HG02884 (cell line): Measurements from ENCODE around the gene HELT.

Experiments used
- ATAC-seq: cut with Tn5 transposase; IDR thresholded peaks from one replicate; pipeline ENCODE4 v1.9.1; 2021; ENCODE audit warnings: mild to moderate bottlenecking, moderate library complexity; ENCODE audit not compliant: unreplicated experiment

The HELT gene

DNA sequence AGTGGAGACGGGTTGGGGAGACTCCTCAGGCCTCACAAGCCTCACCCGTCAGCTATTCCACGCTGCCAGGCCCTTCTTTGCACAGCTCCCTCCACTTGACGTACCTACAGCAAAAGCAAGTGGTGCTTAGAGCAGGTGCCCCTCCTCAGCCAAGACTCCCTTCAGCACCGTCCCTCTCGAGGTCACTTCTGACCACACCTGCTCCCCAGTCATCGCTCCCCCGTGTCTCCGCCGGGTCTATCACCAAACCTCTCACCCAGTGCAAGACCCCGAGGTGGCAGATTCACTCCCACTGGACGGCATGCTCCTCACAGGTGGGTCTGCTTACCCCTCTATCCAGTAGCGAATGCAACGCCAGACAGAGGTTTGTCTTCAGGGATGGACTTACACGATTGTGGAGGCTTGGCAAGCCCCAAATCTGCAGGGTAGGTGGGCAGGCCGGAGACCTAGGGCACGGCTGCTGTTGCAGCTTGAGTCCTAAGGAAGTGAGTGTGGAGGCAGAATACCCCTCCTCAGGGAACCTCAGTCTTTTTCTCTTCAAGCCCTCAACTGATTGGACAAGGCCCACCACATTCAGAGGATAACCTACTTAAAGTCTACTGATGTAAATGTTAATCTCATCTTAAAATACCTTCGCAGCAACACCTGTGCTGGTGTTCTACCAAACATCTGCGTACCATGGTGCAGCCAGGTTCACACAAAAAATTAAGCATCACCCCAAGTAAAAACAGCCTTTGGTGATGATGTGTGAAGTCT, 14.5 kb upstream of the HELT start:
- ATAC-seq: no peak

DNA sequence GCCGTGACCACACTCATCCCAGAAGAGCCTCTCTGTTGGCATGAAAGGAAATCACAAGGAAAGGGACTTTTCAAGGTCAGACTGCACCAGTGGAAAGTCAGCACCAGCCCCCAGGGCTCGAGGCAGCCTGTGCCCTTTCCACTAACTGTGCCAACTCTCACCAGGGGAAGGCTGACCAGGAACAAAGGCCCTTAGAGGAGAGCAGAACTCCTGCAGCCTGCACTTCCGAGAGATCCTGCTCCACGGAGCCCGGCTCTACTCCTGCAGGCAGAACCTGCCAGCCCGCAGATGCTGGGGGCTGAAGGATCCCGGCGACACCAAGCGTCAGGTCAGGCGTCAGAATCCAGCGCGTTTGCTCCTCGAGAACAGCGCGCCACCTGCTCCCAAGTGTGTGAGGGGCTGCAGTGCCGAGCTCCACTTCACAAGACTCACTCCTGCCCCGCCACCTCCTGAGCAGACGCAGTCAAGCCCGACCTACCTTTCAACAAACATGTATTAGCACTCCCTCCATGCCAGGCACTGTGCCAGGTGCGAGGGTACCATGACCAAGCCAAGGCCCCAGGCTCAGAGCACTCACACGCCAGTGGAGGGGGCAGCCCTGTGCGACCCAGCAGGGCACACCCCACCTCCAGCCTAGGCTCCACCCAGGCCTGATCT, 13.6 kb upstream of the HELT start:
- ATAC-seq: peak; percentile 41

DNA sequence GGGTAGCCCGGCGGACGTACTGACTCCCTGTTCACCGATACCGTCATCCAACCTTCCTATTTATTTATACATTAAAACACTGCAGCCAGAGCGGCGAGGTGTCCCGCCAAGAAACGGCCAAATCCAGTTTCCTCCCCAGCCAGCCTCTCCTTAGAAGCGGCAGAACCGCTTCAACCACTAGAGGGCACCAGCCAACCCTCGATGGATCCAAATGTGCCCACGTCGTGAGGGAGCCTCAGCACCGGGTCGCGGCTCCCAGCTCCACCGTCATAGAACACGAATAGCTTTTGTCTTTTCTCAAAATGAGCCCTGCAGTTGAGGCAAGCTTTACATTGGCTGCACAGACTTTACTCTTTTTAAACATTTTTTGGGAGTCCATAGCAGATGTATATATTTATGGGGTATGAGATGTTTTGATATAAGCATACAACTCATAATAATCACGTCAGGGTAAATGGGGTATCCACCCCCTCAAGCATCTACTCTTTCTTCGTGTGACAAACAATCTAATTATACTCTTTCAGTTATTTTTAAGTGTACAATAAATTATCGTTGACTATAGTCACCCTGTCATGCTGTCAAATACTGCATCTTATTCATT, 13.0 kb upstream of the HELT start:
- peak; percentile 85 for ATAC-seq

DNA sequence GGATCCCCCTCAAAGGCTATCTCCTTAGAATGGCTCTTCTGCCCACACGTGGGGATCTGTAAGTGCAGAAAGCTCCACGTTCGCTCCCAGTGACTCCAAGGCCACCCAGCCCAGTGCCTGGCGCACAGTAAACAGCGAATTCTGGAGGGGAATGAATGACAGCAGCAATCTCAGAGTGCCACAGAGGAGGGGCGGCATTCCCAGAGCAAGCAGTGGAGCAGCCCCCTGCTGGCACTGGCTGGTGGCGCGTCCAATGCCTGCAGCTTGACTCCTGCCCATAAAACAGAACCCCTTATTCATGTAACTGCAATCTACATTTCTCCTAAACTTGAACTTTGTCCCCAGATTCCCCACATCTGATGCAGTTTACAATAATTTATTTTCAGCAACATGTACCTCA, 6.9 kb upstream of the HELT start:
- ATAC-seq: no peak

DNA sequence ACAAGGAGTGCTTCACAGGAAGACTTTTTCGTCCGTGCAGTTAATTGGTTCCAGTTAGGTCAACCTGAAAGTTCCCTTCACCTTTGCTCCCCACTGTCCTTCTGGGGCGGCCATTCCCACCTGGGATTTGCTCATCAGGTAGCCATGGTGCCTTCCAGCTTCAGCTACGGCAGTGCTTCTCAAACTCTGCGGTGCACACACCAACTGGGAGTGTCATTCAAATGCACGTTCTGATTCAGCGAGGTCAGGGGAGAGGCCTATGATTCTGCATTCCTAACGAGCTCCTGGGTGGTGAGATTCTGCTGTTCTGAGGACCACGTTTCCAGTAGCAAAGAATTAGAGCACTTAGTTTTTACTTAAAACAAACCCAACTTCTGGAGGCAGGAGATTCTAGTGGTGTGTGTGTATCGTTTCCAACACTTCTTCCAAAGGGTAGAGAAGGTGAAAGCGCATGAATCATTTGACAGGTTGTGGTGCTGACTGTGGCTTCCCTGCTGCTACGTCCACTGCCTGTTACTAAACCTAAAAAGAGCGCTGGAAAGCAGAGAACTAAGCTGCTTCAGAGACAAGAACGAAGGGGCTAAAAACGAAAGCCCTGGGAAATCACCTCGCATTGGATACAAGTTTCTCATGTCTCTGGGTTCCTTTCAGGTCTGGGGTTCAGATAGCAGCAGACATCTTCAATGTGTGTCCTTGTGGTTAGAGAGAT, 4.7 kb upstream of the HELT start:
- ATAC-seq: no peak

DNA sequence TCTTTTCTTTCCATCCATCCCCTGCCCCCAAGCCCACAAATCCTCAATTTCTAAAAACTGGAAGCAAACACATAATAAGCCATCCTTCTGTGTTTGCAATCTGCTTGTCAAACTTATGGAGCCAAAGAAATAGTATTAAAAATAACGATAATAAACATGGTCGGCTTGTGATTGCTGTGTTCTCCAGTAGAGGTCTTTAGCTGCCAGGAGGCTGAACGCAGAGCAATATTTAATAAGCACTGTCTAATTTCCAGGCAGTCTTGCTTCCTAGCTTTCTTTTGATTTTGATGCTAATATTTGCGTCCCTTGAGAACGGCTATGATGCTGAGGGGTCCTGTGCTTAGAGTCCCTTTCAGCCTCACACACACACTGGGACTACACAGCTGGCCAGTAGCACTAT, 3.2 kb upstream of the HELT start:
- no peak for ATAC-seq

DNA sequence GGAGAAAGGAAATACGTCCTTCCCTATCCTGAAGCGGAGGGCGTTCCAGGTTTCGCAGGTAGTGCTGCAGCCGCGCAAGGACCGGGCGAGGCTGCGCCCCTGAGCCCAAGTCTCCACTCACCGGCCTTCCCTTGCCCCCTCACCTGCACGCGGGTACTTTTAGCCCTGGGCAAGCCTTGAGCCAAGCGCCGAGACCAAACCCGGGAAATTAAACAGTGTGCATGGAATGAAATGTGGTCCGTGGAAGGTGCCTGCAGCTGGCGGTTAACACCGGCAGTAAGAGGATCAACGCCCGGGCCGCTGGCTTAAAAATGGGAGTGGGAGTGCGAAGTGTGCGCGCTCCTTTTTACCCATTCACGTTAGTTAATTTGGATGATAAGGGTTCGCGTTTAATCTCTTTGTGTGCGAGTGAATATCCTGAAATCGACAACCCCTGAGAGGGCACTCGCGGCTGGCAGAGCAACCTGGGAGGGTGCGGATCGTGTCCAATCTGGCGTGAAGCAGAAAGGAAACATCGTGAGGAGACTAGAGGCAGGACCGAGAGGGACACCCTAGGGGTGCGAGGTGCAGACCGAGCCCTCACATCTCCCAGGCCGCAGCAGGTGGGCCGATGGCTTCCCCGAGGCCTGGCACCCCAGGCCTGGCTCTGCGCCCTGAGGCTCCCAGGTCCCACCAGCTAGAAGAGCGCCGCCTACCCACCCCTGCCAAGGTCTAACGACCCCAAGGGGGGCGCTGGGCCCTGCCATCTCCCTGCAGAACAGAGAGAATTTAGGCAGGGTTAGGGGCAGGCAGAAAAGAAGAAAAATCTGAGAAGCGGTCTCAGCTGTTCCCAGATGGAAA, 2.0 kb upstream of the HELT start:
- no peak for ATAC-seq

DNA sequence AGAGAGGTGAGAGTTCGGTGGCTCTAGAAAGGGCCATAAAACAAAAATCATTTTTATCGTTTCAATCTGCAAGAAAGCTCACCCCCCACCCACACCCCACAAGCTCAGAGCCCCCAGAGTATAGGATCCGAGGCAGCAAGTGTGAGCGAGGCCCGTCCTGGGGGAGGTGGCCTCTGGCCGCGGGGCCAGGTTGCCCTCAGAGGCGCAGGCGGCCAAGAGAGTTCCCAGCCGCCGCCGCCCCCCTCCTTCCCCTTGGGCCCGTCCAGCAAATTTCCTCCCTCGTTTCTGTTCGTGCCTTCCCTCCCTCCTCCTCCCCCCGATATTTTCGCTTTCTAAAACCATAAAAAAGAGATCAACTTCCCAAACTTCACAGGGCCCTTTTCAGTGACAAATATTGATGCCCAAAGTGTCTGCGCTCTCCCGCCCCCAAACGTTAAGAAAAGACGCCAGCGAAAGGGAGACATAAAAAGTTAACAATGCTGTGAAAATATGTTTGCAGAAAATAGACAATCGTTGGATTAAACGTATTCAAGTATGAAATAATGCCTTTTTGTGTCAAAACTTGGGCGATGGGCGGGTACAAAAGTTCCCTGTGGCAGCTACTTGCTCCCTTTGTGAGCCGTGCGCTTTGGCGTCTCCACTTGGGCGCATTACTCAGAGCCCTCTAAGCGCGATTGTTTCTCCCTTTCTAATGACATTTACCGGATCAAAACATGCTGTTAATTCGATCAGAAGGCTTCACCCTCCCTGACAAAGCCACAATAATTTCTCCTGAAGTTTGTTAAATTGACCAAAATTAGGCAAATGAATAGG, 1.1 kb upstream of the HELT start:
- no peak for ATAC-seq

DNA sequence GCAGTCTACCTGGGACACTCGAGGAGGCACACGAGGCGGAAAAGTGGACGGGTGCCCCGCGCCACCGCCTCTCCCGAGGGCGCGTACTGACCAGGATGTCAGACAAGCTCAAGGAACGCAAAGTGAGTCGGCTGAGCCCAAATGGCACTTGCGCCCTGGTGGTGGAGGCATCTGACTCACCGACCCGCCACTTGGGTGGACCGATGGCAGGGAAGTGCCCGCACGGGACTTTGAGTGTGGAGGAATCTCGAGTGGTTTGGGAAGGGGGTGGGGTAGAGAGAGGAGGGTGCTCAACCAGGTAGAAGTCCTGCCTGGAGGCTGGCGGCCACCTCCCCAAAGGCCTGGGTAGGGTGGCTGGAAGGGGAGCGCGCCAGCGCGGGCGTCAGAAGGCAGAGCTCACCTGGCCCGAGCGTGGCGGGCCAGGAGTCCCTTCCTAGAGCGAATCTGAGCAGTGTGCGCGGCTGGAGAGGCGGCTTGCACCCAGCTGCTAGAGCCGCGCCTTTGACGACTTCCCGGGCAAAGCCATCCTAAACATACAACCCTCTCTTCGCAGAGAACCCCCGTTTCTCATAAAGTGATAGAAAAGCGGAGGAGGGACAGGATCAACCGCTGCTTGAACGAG, 655 bp downstream of the HELT start:
- ATAC-seq: no peak

DNA sequence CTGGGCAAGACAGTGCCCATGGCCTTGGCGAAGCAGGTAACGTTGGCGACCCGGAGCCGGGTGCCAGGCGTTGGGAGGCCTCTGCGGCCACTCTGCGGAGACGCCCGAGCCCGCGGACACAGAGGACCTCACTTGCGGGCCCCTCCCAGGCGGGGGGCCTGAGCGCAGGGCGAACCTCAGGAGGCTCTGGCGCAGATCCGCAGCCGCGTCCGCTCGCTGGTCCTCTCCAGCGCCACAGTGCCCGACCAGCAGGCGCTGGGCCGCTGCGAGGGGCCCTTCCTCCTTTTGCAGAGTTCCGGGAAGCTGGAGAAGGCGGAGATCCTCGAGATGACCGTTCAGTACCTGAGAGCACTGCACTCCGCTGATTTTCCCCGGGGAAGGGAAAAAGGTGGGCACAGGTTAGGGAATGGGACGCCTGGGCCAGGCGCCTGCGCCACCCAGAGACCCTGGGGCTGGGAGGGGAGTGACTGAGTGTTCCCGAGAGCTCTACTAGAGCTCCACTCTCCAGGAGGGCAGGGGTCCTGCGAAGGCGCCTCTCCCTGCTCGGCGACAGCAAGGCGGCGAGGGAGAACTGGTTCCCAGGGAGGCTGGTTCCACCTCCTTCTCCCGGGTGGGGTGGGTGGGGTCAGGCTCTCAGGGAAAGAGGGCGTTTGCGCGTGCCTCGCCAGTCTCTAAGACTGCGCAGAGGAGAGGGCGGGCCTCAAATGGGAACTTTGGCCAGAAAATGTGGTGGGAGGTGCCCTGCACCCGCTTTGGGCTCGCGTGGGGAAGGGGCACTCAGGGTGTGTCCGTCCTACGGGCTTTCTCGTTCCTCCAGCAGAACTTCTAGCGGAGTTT, 1.4 kb downstream of the HELT start:
- ATAC-seq: no peak

DNA sequence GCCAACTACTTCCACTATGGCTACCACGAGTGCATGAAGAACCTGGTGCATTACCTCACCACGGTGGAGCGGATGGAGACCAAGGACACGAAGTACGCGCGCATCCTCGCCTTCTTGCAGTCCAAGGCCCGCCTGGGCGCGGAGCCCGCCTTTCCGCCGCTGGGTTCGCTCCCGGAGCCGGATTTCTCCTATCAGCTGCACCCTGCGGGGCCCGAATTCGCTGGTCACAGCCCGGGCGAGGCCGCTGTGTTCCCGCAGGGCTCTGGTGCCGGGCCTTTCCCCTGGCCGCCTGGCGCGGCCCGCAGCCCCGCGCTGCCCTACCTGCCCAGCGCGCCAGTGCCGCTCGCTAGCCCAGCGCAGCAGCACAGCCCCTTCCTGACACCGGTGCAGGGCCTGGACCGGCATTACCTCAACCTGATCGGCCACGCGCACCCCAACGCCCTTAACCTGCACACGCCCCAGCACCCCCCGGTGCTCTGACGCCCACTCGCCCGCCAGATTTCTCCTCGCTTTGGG, 2.1 kb downstream of the HELT start:
- no peak for ATAC-seq

DNA sequence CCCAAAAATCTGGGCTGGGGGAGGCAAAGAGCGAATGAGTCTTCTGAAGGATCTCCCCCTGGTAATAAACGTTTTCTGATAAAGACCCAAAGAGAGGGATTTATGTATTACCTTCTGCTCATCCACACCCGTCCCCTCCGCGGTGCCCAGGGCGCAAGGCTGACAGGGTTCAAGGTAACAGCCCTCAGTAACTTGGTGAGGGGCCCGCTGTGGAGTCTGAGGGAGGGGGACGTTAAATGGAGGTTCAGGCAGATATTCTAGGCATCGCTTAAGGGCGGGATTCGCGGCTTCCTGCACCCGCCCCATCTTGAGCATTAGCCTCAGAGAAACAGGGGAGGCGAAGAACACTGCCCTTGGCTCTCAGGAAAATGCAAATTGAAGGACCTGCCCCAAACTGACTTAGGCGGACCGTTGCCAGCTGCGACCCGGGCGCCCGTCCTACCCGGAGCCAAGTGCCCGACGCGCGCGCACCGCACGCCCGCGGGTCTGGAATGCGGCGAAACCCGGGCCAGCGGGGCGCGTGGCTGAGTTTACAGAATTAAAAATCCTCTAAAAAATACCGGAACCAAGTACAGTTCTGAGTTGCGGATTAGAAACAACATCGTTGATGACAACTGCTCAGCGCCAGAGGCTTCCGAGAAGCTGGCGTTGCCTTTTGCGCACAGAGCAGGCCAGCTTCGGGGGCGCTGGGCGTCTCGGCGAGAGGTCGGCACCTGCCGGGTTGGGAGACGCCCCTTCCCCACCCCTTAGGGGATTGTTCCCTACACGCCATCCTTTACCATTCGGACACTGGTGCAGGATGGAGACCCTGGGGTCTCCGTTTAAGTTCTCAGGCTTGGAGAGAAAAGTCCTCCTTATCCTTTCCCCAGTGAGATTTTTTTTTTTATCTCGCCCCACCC, 2.8 kb downstream of the HELT start:
- ATAC-seq: no peak

DNA sequence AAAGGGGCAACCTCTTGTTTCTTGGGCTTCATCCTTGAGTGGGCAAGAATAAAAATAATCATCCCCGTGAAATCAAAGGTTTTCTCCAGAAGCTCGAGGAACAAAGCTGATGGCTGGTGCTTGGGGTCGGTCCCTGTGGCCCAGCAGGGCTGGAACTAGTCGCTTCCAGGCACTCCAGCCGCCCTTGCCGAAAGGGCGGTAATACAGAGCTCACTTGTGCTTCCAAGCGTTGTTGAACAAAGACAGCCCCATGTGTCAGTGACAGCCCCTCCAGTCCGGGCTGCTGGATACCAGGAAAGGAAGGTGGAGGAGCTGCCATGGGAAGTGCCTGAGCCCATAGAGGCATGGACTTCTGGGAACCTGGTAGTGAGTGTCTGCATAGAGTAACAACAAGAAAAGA, 5.2 kb downstream of the HELT start:
- ATAC-seq: no peak

DNA sequence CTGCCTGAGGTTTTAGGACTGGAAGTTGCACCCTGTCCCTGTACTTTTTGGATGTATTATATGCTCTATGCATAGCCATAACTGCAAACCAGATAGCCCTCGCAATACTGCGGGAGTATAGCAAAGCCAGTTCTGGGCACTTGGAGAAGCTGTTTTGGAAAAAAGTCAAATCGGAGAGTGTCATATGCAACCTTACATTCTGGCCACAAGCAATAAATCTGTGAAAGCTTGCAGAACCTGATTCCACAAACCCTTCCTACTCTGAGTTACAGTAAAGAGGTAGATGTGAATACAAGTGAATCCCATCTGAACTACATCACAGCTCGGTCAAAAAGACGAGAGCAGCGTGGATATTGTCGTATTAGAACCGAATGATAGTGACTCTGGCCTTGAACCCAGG, 10.3 kb downstream of the HELT start:
- ATAC-seq: no peak

DNA sequence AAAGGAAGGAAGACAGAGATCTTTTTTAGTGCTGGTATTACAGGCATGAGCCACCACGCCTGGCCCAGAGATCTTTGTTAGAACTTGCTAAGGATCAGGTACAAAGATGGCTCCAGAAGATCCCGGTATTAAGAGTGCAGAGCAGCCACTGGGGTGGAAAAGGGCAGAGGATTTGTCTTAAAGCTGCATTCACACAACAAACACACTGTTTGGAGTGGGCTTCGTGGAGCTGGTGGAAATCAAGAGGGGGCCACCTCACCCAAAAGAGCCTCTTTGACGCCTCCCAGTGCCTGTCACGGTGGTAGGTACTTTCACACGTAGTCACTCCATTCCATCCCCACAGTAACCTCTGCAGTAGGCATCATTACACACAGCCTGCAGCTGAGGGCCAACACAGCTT, 13.3 kb downstream of the HELT start:
- no peak for ATAC-seq

DNA sequence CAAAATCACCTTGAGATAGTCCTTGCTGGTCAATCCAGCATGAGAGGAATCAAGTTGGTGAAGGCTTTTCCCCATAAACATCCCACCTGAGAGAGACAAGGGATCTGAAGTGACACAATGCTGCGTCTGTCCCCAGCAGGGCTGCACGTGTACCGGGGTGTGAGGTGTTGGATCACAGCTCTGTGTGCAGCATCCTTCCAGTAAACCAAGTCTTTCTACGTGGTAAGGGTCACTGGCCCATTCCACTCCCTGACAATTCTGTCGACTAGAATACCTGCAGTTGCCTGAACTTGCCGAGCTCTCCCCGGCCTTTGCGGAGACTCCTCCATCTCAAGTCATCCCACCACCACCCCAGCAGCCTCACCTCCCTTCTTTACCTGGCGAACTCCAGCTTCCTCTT, 14.8 kb downstream of the HELT start:
- ATAC-seq: no peak

DNA sequence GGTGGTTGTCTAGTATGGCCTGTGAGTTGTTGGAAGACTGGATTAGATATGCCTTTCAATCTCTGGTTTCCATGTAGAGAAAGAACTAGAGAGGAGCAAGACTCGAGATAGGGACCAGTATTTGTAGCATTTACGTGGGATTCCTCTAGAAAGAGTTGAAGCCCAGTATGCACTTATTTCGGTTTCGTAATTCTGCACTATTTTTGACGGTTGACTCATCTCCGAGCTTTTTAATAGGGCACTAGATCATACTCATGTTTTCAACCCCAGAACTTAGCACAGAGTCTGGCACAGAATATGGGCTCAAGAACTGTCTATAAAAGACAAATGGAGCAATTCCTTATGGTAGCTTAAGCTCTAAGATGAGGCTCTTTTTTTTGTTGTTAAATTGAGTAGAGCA, 15.7 kb downstream of the HELT start:
- no peak for ATAC-seq
